Colon (tissue), 2 donors: ENCODE measurements around the gene MTMR3.
"Not testable (repeated sequence)": the region's sequence is repeated elsewhere in the genome, so short reads cannot be mapped to it uniquely, and the experiment has no call there.

Source experiments
- FAIRE-seq: peaks from 2 replicates; lab custom pipeline; 2012; peaks lifted over from hg19 to GRCh38; lab: Jason Lieb, UNC
- donor health status: control.
- donor health status: control.

Gene MTMR3

GRCh38 chr22:30056015-30056414 is 173.0 kb downstream of the MTMR3 start:
- FAIRE-seq: no peak

DNA sequence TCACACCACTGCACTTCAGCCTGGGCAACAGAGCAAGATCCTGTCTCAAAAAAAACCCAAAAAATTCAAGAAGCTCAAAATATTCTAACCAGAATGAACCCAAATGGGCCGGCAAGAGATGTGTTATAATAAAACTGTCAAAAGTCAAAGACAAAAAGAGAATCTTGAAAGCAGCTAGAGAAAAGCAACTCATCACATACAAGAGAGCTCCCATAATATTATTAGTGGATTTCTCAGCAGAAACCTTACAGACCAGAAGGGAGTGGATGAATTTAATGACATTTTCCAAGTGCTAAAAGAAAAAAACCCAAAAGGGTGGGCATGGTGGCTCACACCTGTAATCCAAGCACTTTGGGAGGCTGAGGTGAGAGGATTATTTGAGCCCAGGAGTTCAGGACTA is 174.4 kb downstream of the MTMR3 start:
- FAIRE-seq: no peak

DNA sequence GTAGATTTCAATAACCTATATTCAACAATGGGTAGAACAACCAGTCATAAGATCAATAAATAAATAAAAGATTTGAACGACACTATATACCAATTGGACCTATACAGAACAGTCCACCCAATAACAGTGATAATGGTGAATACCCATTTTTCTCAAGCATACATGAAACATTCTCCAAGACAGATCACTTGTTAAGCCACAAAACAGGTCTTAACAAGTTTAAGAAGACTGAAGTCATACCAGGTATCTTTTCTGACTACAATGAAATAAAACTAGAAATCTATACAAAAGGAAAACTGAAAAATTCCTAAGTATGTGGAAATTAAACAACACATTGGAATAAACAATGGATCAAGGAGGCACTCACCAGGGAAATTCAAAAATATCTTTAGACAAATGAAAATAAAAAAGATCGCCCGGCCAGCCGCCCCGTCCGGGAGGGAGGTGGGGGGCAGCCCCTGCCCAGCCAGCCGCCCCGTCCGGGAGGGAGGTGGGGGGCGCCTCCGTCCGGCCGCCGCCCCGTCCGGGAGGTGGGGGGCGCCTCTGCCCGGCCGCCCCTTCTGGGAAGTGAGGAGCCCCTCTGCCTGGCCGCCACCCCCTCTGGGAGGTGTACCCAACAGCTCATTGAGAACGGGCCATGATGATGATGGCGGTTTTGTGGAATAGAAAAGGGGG is 176.5 kb downstream of the MTMR3 start:
- FAIRE-seq: not testable (repeated sequence)

DNA sequence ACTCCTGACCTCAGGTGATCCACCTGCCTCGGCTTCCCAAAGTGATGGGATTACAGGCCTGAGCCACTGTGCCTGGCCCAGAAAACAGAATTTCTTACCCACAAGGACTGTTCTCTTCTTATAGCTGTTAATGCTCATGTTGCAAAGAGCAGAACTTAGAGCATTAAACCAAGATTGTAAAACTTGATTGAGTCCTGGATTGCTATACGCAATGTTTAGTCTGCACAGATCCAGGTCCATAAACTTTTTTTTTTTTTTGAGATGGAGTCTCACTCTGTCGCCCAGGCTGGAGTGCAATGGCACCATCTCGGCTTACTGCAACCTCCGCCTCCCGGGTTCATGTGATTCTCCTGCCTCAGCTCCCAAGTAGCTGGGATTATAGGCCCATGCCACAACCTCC is 178.1 kb downstream of the MTMR3 start:
- FAIRE-seq: not testable (repeated sequence)

DNA sequence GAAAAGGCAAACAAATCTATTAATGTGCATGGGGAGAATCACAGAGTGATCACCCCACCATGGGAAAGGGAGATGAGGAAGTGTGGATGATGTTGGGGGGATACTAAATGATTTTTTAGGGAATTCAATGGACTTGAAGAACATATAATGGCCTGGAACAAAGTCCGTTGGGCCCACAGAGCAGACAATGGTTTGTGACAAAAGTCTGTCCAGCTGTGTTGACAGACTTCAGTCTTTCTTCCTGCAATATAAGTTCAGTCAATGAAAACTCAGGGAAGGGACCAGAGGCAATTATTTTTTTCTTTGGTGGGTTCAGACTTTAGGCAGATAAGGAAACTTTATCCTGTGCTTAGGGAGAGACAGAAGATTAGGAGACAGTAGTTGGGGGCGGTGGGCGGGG is 179.3 kb downstream of the MTMR3 start:
- no peak for FAIRE-seq

DNA sequence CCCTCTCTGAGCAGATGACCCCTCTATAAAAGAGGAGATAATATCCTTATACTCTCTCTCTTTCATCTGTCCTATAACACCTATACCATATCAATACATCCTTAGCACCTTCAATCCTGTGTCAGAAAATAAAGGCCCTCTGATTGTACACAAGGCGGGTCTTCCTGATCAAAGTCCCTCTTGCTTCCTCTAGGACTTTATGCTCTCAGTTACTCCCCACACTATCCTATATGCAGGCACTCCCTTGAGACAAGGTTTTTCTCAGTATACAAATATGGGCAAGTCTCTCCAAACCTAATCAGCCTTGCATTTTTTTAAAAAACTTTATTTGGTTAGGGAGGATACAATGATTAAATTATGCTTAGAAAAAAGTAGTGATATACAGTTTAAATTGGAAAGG is 180.0 kb downstream of the MTMR3 start:
- peak; percentile 92 for FAIRE-seq

- FAIRE-seq: peak; percentile 36
Observed at GRCh38 chr22:30064172-30064571, 181.2 kb downstream of the MTMR3 start.

GRCh38 chr22:30073743-30074142 is 190.8 kb downstream of the MTMR3 start:
- FAIRE-seq: no peak

GRCh38 chr22:30074147-30074546 is 191.2 kb downstream of the MTMR3 start:
- FAIRE-seq: no peak

GRCh38 chr22:30074994-30075393 is 192.0 kb downstream of the MTMR3 start:
- no peak for FAIRE-seq

DNA sequence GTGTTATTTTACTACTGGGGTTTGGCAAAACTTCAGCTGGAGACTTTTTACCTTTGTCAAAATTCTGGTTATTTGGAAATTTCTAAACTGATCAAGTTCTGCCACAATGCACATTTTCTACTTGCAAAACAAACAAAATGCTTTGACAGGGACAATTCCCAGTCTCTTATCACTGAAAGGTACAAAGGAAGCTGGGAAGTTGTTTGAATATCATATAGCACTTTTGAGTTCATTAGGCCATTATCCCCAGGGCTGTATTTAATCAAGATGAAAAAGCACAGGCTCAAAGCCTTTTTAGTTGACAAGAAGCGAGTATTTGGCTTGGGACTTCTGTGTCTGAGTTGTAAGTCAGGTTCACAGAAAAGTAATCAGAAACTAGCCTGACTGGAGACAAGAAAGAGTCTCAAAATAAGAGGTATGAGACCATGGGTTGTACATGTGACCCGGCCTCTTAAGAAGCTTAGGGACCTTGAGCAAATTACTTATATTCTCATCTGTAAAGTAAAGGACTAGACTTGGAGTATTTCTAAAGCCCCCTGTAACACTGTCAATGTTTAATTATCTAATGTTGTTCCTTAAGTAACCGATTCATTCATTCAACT is 194.4 kb downstream of the MTMR3 start:
- FAIRE-seq: no peak

- no peak for FAIRE-seq
Observed at GRCh38 chr22:30078320-30079311, 195.6 kb downstream of the MTMR3 start.

DNA sequence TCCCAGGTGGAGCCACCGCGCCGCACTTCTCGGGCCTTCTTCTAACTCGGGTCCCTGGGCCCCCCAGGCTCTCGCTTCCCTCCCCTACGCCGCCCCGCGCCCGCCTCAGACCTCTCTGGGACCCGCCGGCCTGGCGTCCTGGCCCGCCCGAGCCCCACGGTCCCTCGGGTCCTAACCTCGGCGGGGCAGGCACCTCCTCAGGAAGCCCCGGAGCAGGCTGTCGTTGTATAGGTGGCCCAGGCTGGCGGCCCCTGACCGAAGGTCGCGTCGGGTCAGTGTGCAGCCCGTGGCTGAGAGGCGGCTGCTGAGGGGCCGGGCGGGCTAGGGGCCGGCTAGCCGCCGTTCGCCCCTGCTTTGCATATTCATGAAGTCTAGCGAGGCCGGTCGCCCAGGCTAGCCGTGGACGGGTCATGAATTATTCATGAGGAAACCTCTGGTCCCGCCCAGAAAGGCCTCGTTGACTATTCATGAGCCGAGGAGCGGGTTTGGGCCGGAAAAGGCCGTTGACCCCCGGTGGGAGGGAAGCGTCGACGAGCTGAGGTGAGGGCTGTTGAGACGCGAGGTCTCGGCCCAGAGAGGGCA is 197.1 kb downstream of the MTMR3 start, which contains the start of gene HORMAD2:
Gene HORMAD2 (plus strand): TSS at position 513 of the 582 bp plus-strand sequence. CDS start 13,489 bp downstream, outside the sequence.
- FAIRE-seq: no peak
